Measurements from ENCODE around the gene ZNF385B.

Gene ZNF385B

GRCh38 chr2:179556425-179556824, 305.0 kb downstream of the ZNF385B start:
- no peak for TF ChIP-seq CTCF (IDR thresholded peaks at IDR 0.05; ENCODE audit: insufficient read depth, low read depth, low read length, missing control alignments)
- H3K4me3 ChIP-seq (ENCODE audit: low read length), result no peak overlapping the region
- DNase-seq (ENCODE audit: low read depth), result no peak

GRCh38 chr2:179555691-179556283, 305.6 kb downstream of the ZNF385B start:
- DNase-seq (ENCODE audit: low read depth), result no peak
- H3K4me3 ChIP-seq (ENCODE audit: low read length), result no peak overlapping the region
- TF ChIP-seq CTCF (IDR thresholded peaks at IDR 0.05; ENCODE audit: insufficient read depth, low read depth, low read length, missing control alignments), result no peak

- DNase-seq (ENCODE audit: low read depth), result no peak
- no peak for TF ChIP-seq CTCF (IDR thresholded peaks at IDR 0.05; ENCODE audit: insufficient read depth, low read depth, low read length, missing control alignments)
- no peak overlapping the region for H3K4me3 ChIP-seq (ENCODE audit: low read length)
Measured at GRCh38 chr2:179554639-179555386, 306.6 kb downstream of the ZNF385B start.

GRCh38 chr2:179553382-179553781, 308.0 kb downstream of the ZNF385B start:
- H3K4me3 ChIP-seq (ENCODE audit: low read length), result no peak overlapping the region
- TF ChIP-seq CTCF (IDR thresholded peaks at IDR 0.05; ENCODE audit: insufficient read depth, low read depth, low read length, missing control alignments), result no peak
- DNase-seq (ENCODE audit: low read depth), result no peak

- no peak overlapping the region for H3K4me3 ChIP-seq (ENCODE audit: low read length)
- no peak for DNase-seq (ENCODE audit: low read depth)
- TF ChIP-seq CTCF (IDR thresholded peaks at IDR 0.05; ENCODE audit: insufficient read depth, low read depth, low read length, missing control alignments), result no peak
Measured at GRCh38 chr2:179551539-179552045, 309.8 kb downstream of the ZNF385B start.

- no peak overlapping the region for H3K4me3 ChIP-seq (ENCODE audit: low read length)
- TF ChIP-seq CTCF (IDR thresholded peaks at IDR 0.05; ENCODE audit: insufficient read depth, low read depth, low read length, missing control alignments), result no peak
- no peak for DNase-seq (ENCODE audit: low read depth)
Measured at GRCh38 chr2:179550849-179551248, 310.6 kb downstream of the ZNF385B start.
